Transverse colon (tissue), 4 donors: Measurements from ENCODE around the gene TRIM69. TPM values are rescaled to one million over a fixed set of nuclear protein-coding genes. Genes with fewer than 3 reads are reported as not detected.
A peak's percentile ranks its signal among the peaks of the same experiment; 100 is the strongest.

Source experiments
- DNase-seq: peaks from one replicate; pipeline ENCODE4 v3.0.0-alpha.2; 2019
- H3K27ac ChIP-seq, 4 donors: fragments of 200-600 bp; sonication (generic); 2 replicates each; pipeline ENCODE4 v1.5.1; 2016 to 2018; ENCODE audit warnings: inconsistent platforms in 4 of 4
- H3K27me3 ChIP-seq: fragments of 200-600 bp; sonication (generic); 2 replicates; pipeline ENCODE4 v1.5.1; 2017; ENCODE audit warnings: inconsistent platforms
- H3K36me3 ChIP-seq, 4 donors: fragments of 200-600 bp; sonication (generic); 2 replicates each; pipeline ENCODE4 v1.5.1; 2017 to 2019; ENCODE audit warnings: inconsistent platforms in 4 of 4
- H3K4me1 ChIP-seq, 4 donors: fragments of 200-600 bp; sonication (generic); 2 replicates each; pipeline ENCODE4 v1.5.1; 2017 to 2020; ENCODE audit warnings: inconsistent platforms in 4 of 4
- H3K4me3 ChIP-seq, 4 donors: fragments of 200-600 bp; sonication (generic); 1 replicate in 1 of 4; 2 replicates in 3 of 4; pipeline versions ENCODE4 v1.5.1 to v1.6.1; 2017 to 2019; ENCODE audit warnings: inconsistent platforms in 4 of 4
- H3K9me3 ChIP-seq, 2 donors: fragments of 200-600 bp; sonication (generic); 2 replicates each; pipeline ENCODE4 v1.5.1; 2017 to 2019; ENCODE audit warnings: inconsistent platforms in 2 of 2
- CTCF ChIP-seq, 5 experiments: fragments of 200-600 bp in 3 of 5; fragments of 450-650 bp in 2 of 5; sonication (generic) in 3 of 5; IDR thresholded peaks; 1 replicate in 2 of 5; 2 replicates in 3 of 5; pipeline ENCODE4 v1.5.1; 2016 to 2017; ENCODE audit warnings: antibody characterized with exemption in 5 of 5, inconsistent platforms in 3 of 5, mild to moderate bottlenecking in 2 of 5, moderate library complexity in 1 of 5
- EP300 ChIP-seq: sonication (generic); formaldehyde crosslinking; IDR thresholded peaks from one replicate; pipeline ENCODE4 v1.6.1; 2017; ENCODE audit warnings: antibody characterized with exemption, low read depth
- POLR2A ChIP-seq: fragments of 450-650 bp; IDR thresholded peaks from one replicate; pipeline ENCODE4 v1.6.1; 2016; ENCODE audit warnings: antibody characterized with exemption, mild to moderate bottlenecking, moderate library complexity
- POLR2AphosphoS5 ChIP-seq, 3 donors: sonication (generic); formaldehyde crosslinking; IDR thresholded peaks; one replicate each; pipeline ENCODE4 v1.6.1; 2016; ENCODE audit warnings: antibody characterized with exemption in 3 of 3
- WGBS, 2 donors: methylation state at CpG; one replicate each; pipeline ENCODE4 v1.1.5; 2018; ENCODE audit warnings: low coverage in 1 of 2; 5-methylcytosine and 5-hydroxymethylcytosine counted together
- in situ Hi-C, 4 donors: fragments of 200-750 bp; cut with MboI; loops; one replicate each; pipeline versions ENCODE4 v1.15.0 to v1.15.1; 2017; ENCODE audit warnings: low sequenced_read_pairs in 3 of 4, low pct_ligation_motif_present in 1 of 4, low pct_unique_long_range_greater_than_20kb in 1 of 4
- intact Hi-C: fragments of 100-400 bp; cut with DNase I; formaldehyde crosslinking; loops from one replicate; pipeline ENCODE4 v1.15.1; 2023; ENCODE audit warnings: low total_unique reads
- total RNA-seq, 4 donors: library from RNA; depleted of rRNA; stranded (reverse); fragments of >200 nt; gene quantifications; one replicate each; pipeline ENCODE4 v1.1.0, GENCODE V29; 2016

TRIM69 gene
- total RNA-seq, 4 donors from 2014 or later: 5.6 to 17.3 (median 13.7) TPM

DNA sequence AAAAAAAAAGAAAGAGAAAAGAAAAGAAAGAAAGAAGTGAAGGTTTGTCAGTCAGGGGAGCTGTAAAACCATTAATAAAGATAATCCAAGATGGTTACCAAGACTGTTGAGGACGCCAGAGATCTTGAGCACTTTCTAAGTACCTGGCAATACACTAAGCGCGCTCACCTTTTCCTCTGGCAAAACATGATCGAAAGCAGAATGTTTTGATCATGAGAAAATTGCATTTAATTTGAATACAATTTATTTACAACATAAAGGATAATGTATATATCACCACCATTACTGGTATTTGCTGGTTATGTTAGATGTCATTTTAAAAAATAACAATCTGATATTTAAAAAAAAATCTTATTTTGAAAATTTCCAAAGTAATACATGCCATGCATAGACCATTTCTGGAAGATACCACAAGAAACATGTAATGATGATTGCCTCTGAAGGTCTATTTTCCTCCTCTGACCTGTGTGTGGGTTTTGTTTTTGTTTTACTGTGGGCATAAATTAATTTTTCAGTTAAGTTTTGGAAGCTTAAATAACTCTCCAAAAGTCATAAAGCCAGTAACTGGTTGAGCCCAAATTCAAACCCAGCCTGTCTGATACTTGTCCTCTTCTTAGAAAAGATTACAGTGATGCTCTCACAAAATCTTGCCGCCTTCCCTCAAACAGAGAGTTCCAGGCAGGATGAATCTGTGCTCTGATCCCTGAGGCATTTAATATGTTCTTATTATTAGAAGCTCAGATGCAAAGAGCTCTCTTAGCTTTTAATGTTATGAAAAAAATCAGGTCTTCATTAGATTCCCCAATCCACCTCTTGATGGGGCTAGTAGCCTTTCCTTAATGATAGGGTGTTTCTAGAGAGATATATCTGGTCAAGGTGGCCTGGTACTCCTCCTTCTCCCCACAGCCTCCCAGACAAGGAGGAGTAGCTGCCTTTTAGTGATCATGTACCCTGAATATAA, 23.0 kb upstream of the TRIM69 start:
- Histone ChIP-seq H3K36me3 (peaks cover 0 to 33% (median 14%) of the 10 kb centered on the region in 4 donors), H3K4me1 (peaks cover 7 to 74% (median 27%) of the 10 kb centered on the region in 4 donors)
- intact Hi-C loops: no loop called here

DNA sequence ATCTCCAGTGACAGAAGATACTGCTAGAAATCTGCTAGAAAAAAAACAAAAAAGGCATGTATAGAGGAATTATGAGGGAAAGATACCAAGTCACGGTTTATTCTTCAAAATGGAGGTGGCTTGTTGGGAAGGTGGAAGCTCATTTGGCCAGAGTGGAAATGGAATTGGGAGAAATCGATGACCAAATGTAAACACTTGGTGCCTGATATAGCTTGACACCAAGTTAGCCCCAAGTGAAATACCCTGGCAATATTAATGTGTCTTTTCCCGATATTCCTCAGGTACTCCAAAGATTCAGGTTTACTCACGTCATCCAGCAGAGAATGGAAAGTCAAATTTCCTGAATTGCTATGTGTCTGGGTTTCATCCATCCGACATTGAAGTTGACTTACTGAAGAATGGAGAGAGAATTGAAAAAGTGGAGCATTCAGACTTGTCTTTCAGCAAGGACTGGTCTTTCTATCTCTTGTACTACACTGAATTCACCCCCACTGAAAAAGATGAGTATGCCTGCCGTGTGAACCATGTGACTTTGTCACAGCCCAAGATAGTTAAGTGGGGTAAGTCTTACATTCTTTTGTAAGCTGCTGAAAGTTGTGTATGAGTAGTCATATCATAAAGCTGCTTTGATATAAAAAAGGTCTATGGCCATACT, 21.1 kb upstream of the TRIM69 start:
- H3K4me1 ChIP-seq: peaks cover 7 to 68% (median 19%) of the 10 kb centered on the region in 4 donors
- H3K36me3 ChIP-seq: peaks cover 0 to 42% (median 16%) of the 10 kb centered on the region in 4 donors
- 55 to 61% methylated on average over 6 of the region's 6 CpGs for WGBS, 2 donors
- no peaks in the 10 kb centered on the region for H3K27me3 ChIP-seq
- TF ChIP-seq EP300: no peak
- no peak for TF ChIP-seq POLR2AphosphoS5 (IDR thresholded peaks at IDR 0.05)
- no peak for TF ChIP-seq POLR2A
- TF ChIP-seq CTCF (IDR thresholded peaks at IDR 0.05): no peak
- intact Hi-C loops (no loop called here), in situ Hi-C loops (no loop called here)
- no peaks in the 10 kb centered on the region for H3K9me3 ChIP-seq
- DNase-seq: no peak
- peak overlapping the region in 1 of 4 donors; percentile 82 for H3K4me3 ChIP-seq
- peak overlapping the region; percentile 3 to 99 (median 99) for H3K27ac ChIP-seq

More for the DNA sequence above, 23.0 kb upstream of the TRIM69 start:
- Histone ChIP-seq H3K9me3 (no peaks in the 10 kb centered on the region), H3K4me3 (peak overlapping the region; percentile 77 to 95 (median 82)), H3K27ac (peak overlapping the region; percentile 99), H3K27me3 (no peaks in the 10 kb centered on the region)
- in situ Hi-C loops: no loop called here
- TF ChIP-seq EP300 (no peak), CTCF (IDR thresholded peaks at IDR 0.05) (peak in 2 of 5 experiments; percentile 7 to 10)
- 34 to 42% methylated on average over 5 of the region's 5 CpGs for WGBS, 2 donors
- no peak for DNase-seq

GRCh38 chr15:44715797-44716334, 20.5 kb upstream of the TRIM69 start:
- no peak for DNase-seq
- Histone ChIP-seq H3K27me3 (no peaks in the 10 kb centered on the region), H3K4me3 (no peak overlapping the region), H3K27ac (peak overlapping the region in 1 of 4 donors; percentile 11), H3K4me1 (peaks cover 7 to 70% (median 18%) of the 10 kb centered on the region in 4 donors), H3K36me3 (peaks cover 0 to 42% (median 16%) of the 10 kb centered on the region in 4 donors), H3K9me3 (no peaks in the 10 kb centered on the region)
- intact Hi-C loops (no loop called here), in situ Hi-C loops (no loop called here)
- 72 to 79% methylated on average over 1 to 2 of the region's 2 CpGs for WGBS, 2 donors
- TF ChIP-seq CTCF (IDR thresholded peaks at IDR 0.05) (no peak), POLR2AphosphoS5 (IDR thresholded peaks at IDR 0.05) (peak in 1 of 3 donors; percentile 15)

DNA sequence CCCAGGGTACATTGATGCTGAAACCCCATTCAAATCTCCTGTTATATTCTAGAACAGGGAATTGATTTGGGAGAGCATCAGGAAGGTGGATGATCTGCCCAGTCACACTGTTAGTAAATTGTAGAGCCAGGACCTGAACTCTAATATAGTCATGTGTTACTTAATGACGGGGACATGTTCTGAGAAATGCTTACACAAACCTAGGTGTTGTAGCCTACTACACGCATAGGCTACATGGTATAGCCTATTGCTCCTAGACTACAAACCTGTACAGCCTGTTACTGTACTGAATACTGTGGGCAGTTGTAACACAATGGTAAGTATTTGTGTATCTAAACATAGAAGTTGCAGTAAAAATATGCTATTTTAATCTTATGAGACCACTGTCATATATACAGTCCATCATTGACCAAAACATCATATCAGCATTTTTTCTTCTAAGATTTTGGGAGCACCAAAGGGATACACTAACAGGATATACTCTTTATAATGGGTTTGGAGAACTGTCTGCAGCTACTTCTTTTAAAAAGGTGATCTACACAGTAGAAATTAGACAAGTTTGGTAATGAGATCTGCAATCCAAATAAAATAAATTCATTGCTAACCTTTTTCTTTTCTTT, 19.2 kb upstream of the TRIM69 start:
- no peak overlapping the region for H3K4me3 ChIP-seq
- intact Hi-C loops: no loop called here
- H3K27ac ChIP-seq: no peak overlapping the region

More for the DNA sequence above, 19.2 kb upstream of the TRIM69 start:
- no peak for DNase-seq
- Histone ChIP-seq H3K9me3 (no peaks in the 10 kb centered on the region), H3K36me3 (peaks cover 0 to 42% (median 16%) of the 10 kb centered on the region in 4 donors), H3K27me3 (no peaks in the 10 kb centered on the region), H3K4me1 (peaks cover 7 to 71% (median 18%) of the 10 kb centered on the region in 4 donors)
- TF ChIP-seq CTCF (IDR thresholded peaks at IDR 0.05) (no peak), POLR2A (peak; percentile 16), POLR2AphosphoS5 (IDR thresholded peaks at IDR 0.05) (peak in 1 of 3 donors; percentile 42), EP300 (no peak)
- 66 to 82% methylated on average over 2 of the region's 2 CpGs for WGBS, 2 donors
- in situ Hi-C loops: no loop called here
